ENCODE data around the gene CYB561D2. TPM values are rescaled to one million over a fixed set of nuclear protein-coding genes. Genes with fewer than 3 reads are reported as not detected.

Gene CYB561D2
- total RNA-seq, 1 experiment from 2014 or later, result 16.8 TPM

- Histone ChIP-seq H3K4me1 (ENCODE audit: insufficient read depth, low read length) (peaks cover 4% of the 10 kb centered on the region; the same call in 1 of the 2 replicates), H3K9me3 (ENCODE audit: control insufficient read depth, low read depth, low read length) (no peaks in the 10 kb centered on the region), H3K14ac (ENCODE audit: insufficient read depth, low read length) (no peak overlapping the region), H2BK20ac (ENCODE audit: low read depth, low read length, poor library complexity, severe bottlenecking) (no peak overlapping the region), H2BK15ac (ENCODE audit: low read depth, low read length) (no peak overlapping the region), H2BK120ac (ENCODE audit: low read depth, low read length, poor library complexity, severe bottlenecking) (no peak overlapping the region), H3K23ac (ENCODE audit: insufficient read length, low read depth, low read length) (no peak overlapping the region), H3K4me2 (ENCODE audit: insufficient read depth, insufficient read length, low read length) (no peak overlapping the region), H3K79me2 (ENCODE audit: insufficient read depth, low read length) (peaks cover 9% of the 10 kb centered on the region; the same call in 1 of the 2 replicates), H3K79me1 (ENCODE audit: insufficient read depth, low read depth, low read length, poor library complexity, severe bottlenecking) (peaks cover 6% of the 10 kb centered on the region), H3K9ac (ENCODE audit: extremely low read depth, insufficient read length, low read length) (no peak overlapping the region), H4K20me1 (ENCODE audit: control insufficient read depth, insufficient read depth, insufficient read length) (no peaks in the 10 kb centered on the region), H2BK5ac (ENCODE audit: insufficient read length, low read length) (no peak overlapping the region), H3K18ac (ENCODE audit: insufficient read length, low read depth, low read length) (no peak overlapping the region), H4K91ac (ENCODE audit: insufficient read length, low read depth, low read length) (no peak overlapping the region), H4K8ac (replicated peaks; ENCODE audit: insufficient read length, low read depth, low read length) (no peak overlapping the region), H4K5ac (ENCODE audit: insufficient read length, low read depth, low read length) (no peak overlapping the region), H3K27me3 (ENCODE audit: insufficient read depth, low read length) (no peaks in the 10 kb centered on the region), H3K27ac (ENCODE audit: insufficient read length, low read depth, low read length) (no peak overlapping the region), H3T11ph (ENCODE audit: low read length) (no peak overlapping the region), H2BK12ac (ENCODE audit: insufficient read length, low read depth, low read length) (no peak overlapping the region), H2AFZ (ENCODE audit: low read length) (no peak overlapping the region), H3K56ac (ENCODE audit: insufficient read length, low read depth, low read length) (no peak overlapping the region), H3K4ac (ENCODE audit: low read depth, low read length) (no peak overlapping the region), H3K23me2 (ENCODE audit: insufficient read length, low read depth, low read length, poor library complexity, severe bottlenecking) (peaks cover 16% of the 10 kb centered on the region), H2AK5ac (ENCODE audit: insufficient read length, low read length) (no peak overlapping the region)
- TF ChIP-seq CTCF (conservative IDR thresholded peaks at IDR 0.05), result no peak
- DNase-seq, result no peak
- Mint-ChIP-seq H3K27ac (no peak overlapping the region), H3K4me1 (peaks cover 39 to 40% of the 10 kb centered on the region in 2 experiments), H3K9me3 (no peaks in the 10 kb centered on the region), H3K4me3 (no peak overlapping the region; a peak in 1 of 5 replicates), H3K36me3 (ENCODE audit: insufficient read depth in 1 of 3, low read depth in 3 of 3) (peaks cover 15 to 28% (median 27%) of the 10 kb centered on the region in 3 experiments), H3K27me3 (ENCODE audit: low read depth) (no peaks in the 10 kb centered on the region; the same call in 1 of the 2 replicates)
- no CpG with 5 or more reads among the region's 7 CpGs for WGBS (ENCODE audit: extremely low coverage, insufficient read length, low lambda C conversion rate)
Measured at GRCh38 chr3:50354850-50355249, 4.2 kb downstream of the CYB561D2 start.

All from H9 (cell line).